ENCODE measurements around the gene ATP5MC3. TPM values are rescaled to one million over a fixed set of nuclear protein-coding genes. Genes with fewer than 3 reads are reported as not detected.
A peak's percentile ranks its signal among the peaks of the same experiment; 100 is the strongest.

ATP5MC3 gene
- total and polyA plus RNA-seq, 2 of the 13 experiments (the other 11 are each of a cell fraction or from before 2014, with no cell fraction given): 676 to 1,007 TPM

DNA sequence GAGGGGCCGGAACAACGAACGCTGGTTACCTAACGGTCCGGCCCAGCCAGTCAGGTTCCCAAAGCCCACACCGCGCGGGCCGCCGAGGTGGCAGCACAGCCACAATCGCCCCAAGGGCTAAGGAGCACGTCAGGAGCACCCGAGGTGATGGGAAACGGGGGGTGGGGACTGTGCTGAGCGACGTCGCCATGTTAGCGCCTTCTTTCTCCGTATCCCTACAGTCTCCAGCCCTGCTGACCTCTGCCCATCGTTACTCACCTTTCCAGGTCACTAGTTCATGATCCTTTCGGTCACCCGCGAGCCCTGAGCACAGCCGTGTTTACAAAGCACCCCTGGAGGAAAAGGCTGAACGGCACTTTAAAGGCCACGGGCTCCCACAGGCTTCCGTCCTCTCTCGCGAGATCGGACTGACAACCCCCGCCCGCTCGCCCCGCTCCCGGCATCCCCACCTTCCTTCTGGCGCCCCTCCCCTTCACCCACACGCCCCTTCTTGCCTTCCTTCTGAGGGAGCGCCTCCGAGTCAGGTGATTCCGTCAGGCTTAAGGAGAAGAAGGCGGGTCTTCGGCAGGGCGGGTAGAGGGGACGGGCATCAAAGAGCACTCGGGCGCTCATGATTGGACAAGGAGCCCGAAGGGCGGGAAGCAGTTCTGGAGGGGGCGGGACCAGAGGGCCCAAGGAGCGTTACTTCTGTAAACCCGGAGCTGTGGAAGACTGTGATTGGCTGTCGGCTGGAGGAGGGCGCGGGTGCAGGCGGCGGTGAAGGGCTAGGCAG, 13.5 kb downstream of the ATP5MC3 start, which contains the start of gene ATF2 (continued):
- TF ChIP-seq, protein P1, sequence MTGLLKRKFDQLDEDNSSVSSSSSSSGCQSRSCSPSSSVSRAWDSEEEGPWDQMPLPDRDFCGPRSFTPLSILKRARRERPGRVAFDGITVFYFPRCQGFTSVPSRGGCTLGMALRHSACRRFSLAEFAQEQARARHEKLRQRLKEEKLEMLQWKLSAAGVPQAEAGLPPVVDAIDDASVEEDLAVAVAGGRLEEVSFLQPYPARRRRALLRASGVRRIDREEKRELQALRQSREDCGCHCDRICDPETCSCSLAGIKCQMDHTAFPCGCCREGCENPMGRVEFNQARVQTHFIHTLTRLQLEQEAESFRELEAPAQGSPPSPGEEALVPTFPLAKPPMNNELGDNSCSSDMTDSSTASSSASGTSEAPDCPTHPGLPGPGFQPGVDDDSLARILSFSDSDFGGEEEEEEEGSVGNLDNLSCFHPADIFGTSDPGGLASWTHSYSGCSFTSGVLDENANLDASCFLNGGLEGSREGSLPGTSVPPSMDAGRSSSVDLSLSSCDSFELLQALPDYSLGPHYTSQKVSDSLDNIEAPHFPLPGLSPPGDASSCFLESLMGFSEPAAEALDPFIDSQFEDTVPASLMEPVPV (CRISPR knock-in tag; IDR thresholded peaks at IDR 0.05): peak; percentile 94
- TF ChIP-seq LRRFIP1 (CRISPR knock-in tag; conservative IDR thresholded peaks at IDR 0.05): no peak; the same call in 1 of the 2 replicates
- TF ChIP-seq, protein P2, sequence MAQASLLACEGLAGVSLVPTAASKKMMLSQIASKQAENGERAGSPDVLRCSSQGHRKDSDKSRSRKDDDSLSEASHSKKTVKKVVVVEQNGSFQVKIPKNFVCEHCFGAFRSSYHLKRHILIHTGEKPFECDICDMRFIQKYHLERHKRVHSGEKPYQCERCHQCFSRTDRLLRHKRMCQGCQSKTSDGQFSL (CRISPR knock-in tag; IDR thresholded peaks at IDR 0.05): 0 out of 2 replicates have a peak, but pooled peaks have one; percentile 59
- peak; percentile 73; the same call in 1 of the 2 replicates for TF ChIP-seq TCF7 (IDR thresholded peaks at IDR 0.05; ENCODE audit: low read depth)
- TF ChIP-seq ZNF597 (CRISPR knock-in tag; IDR thresholded peaks at IDR 0.05): no peak
- 0 out of 2 replicates have a peak, but pooled peaks have one; percentile 89 for TF ChIP-seq CBX5 (CRISPR knock-in tag; IDR thresholded peaks at IDR 0.05; ENCODE audit: borderline replicate concordance)
- TF ChIP-seq ZNF598 (CRISPR knock-in tag; IDR thresholded peaks at IDR 0.05; ENCODE audit: borderline replicate concordance): peak; percentile 86; the same call in 1 of the 2 replicates
- peak; percentile 45; the same call in 1 of the 2 replicates for TF ChIP-seq MLLT10 (CRISPR knock-in tag; IDR thresholded peaks at IDR 0.05)
- TF ChIP-seq TARDBP (CRISPR knock-in tag; IDR thresholded peaks at IDR 0.05): peak; percentile 78
- TF ChIP-seq, protein P3, sequence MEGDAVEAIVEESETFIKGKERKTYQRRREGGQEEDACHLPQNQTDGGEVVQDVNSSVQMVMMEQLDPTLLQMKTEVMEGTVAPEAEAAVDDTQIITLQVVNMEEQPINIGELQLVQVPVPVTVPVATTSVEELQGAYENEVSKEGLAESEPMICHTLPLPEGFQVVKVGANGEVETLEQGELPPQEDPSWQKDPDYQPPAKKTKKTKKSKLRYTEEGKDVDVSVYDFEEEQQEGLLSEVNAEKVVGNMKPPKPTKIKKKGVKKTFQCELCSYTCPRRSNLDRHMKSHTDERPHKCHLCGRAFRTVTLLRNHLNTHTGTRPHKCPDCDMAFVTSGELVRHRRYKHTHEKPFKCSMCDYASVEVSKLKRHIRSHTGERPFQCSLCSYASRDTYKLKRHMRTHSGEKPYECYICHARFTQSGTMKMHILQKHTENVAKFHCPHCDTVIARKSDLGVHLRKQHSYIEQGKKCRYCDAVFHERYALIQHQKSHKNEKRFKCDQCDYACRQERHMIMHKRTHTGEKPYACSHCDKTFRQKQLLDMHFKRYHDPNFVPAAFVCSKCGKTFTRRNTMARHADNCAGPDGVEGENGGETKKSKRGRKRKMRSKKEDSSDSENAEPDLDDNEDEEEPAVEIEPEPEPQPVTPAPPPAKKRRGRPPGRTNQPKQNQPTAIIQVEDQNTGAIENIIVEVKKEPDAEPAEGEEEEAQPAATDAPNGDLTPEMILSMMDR (CRISPR knock-in tag; IDR thresholded peaks at IDR 0.05): 0 out of 2 replicates have a peak, but pooled peaks have one; percentile 5
- TF ChIP-seq ZFP37 (CRISPR knock-in tag; IDR thresholded peaks at IDR 0.05; ENCODE audit: borderline replicate concordance): peak; percentile 79
- TF ChIP-seq, protein P4, sequence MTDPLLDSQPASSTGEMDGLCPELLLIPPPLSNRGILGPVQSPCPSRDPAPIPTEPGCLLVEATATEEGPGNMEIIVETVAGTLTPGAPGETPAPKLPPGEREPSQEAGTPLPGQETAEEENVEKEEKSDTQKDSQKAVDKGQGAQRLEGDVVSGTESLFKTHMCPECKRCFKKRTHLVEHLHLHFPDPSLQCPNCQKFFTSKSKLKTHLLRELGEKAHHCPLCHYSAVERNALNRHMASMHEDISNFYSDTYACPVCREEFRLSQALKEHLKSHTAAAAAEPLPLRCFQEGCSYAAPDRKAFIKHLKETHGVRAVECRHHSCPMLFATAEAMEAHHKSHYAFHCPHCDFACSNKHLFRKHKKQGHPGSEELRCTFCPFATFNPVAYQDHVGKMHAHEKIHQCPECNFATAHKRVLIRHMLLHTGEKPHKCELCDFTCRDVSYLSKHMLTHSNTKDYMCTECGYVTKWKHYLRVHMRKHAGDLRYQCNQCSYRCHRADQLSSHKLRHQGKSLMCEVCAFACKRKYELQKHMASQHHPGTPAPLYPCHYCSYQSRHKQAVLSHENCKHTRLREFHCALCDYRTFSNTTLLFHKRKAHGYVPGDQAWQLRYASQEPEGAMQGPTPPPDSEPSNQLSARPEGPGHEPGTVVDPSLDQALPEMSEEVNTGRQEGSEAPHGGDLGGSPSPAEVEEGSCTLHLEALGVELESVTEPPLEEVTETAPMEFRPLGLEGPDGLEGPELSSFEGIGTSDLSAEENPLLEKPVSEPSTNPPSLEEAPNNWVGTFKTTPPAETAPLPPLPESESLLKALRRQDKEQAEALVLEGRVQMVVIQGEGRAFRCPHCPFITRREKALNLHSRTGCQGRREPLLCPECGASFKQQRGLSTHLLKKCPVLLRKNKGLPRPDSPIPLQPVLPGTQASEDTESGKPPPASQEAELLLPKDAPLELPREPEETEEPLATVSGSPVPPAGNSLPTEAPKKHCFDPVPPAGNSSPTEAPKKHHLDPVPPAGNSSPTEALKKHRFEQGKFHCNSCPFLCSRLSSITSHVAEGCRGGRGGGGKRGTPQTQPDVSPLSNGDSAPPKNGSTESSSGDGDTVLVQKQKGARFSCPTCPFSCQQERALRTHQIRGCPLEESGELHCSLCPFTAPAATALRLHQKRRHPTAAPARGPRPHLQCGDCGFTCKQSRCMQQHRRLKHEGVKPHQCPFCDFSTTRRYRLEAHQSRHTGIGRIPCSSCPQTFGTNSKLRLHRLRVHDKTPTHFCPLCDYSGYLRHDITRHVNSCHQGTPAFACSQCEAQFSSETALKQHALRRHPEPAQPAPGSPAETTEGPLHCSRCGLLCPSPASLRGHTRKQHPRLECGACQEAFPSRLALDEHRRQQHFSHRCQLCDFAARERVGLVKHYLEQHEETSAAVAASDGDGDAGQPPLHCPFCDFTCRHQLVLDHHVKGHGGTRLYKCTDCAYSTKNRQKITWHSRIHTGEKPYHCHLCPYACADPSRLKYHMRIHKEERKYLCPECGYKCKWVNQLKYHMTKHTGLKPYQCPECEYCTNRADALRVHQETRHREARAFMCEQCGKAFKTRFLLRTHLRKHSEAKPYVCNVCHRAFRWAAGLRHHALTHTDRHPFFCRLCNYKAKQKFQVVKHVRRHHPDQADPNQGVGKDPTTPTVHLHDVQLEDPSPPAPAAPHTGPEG (CRISPR knock-in tag; IDR thresholded peaks at IDR 0.05): peak; percentile 42
- TF ChIP-seq SIN3B (IDR thresholded peaks at IDR 0.05; ENCODE audit: low read length): peak; percentile 78
- no peak for TF ChIP-seq ADNP (CRISPR knock-in tag; IDR thresholded peaks at IDR 0.05)
